Pericardium fibroblast (primary cell): ENCODE data around the gene PDF. TPM values are rescaled to one million over a fixed set of nuclear protein-coding genes. Genes with fewer than 3 reads are reported as not detected.

Experiments used
- total RNA-seq: library from RNA; depleted of rRNA; stranded (reverse); fragments of >200 nt; gene quantifications from 2 replicates; pipeline ENCODE4 v1.2.3, GENCODE V29; 2015

The PDF gene
- 18.8 and 20.9 TPM in 2 replicates for total RNA-seq

GRCh38 chr16:69330286-69331109, at the start of gene PDF:
PDF (minus strand) TSS chr16:69330588; CDS start chr16:69330570, 18 bp downstream.

GRCh38 chr16:69351309-69352027, 21.1 kb upstream of the PDF start, which contains the start of gene TMED6:
TMED6 (minus strand) TSS chr16:69351786; CDS start chr16:69351753, 33 bp downstream.

GRCh38 chr16:69339289-69340094, 9.1 kb upstream of the PDF start, which contains the start of the genes COG8 and NIP7:
COG8 (minus strand) TSS chr16:69339564; CDS start chr16:69339552, 12 bp downstream.
NIP7 (plus strand) TSS chr16:69339772; CDS start chr16:69339830, 58 bp downstream.

GRCh38 chr16:69310653-69311532, 19.5 kb downstream of the PDF start, which contains the start of gene VPS4A:
VPS4A (plus strand) TSS chr16:69311350; CDS start chr16:69311512, 162 bp downstream.

Other genes with a start within 250 kb of the PDF start
- gene HAS3, start 224.9 kb downstream of the PDF start, total RNA-seq, result 0.68 and 1.2 TPM in 2 replicates
- 45.2 and 62.1 TPM in 2 replicates for gene CHTF8, start 198.0 kb downstream of the PDF start, total RNA-seq
- 15.8 and 17.8 TPM in 2 replicates for gene UTP4, start 197.9 kb downstream of the PDF start, total RNA-seq
- 26.6 and 54.3 TPM in 2 replicates for gene SNTB2, start 143.4 kb downstream of the PDF start, total RNA-seq
- 30.6 and 31.2 TPM in 2 replicates for gene VPS4A, start 19.2 kb downstream of the PDF start, total RNA-seq
- 38.6 and 51.7 TPM in 2 replicates for gene COG8, start 9.0 kb upstream of the PDF start, total RNA-seq
- 13.5 and 14.7 TPM in 2 replicates for gene NIP7, start 9.2 kb upstream of the PDF start, total RNA-seq
- gene TMED6, start 21.2 kb upstream of the PDF start, total RNA-seq, result not detected in 2 replicates
- gene TERF2, start 55.4 kb upstream of the PDF start, total RNA-seq, result 5.0 and 11.2 TPM in 2 replicates
- gene CYB5B, start 94.0 kb upstream of the PDF start, total RNA-seq, result 44.6 and 47.2 TPM in 2 replicates
- 9.5 and 11.5 TPM in 2 replicates for gene NFAT5, start 235.4 kb upstream of the PDF start, total RNA-seq